Tibial artery (tissue), 4 donors: ENCODE data around the gene WDR7.

Experiments used
- DNase-seq, 2 donors: peaks; one replicate each; pipeline ENCODE4 v3.0.0-alpha.2; 2019
- H3K27ac ChIP-seq, 2 donors: fragments of 200-600 bp; sonication (generic) in 1 of 2; 1 replicate in 1 of 2; 2 replicates in 1 of 2; pipeline ENCODE4 v1.5.1; 2018 to 2019; ENCODE audit warnings: mild to moderate bottlenecking in 1 of 2
- H3K27me3 ChIP-seq, 2 donors: fragments of 200-600 bp; sonication (generic) in 1 of 2; one replicate each; pipeline versions ENCODE4 v1.5.1 to v1.6.0; 2016 to 2019
- H3K36me3 ChIP-seq, 3 donors: fragments of 200-600 bp; sonication (generic) in 2 of 3; one replicate each; pipeline ENCODE4 v1.5.1; 2016 to 2019; ENCODE audit warnings: mild to moderate bottlenecking in 2 of 3
- H3K4me1 ChIP-seq, 4 donors: fragments of 200-600 bp; sonication (generic) in 2 of 4; 1 replicate in 3 of 4; 2 replicates in 1 of 4; pipeline ENCODE4 v1.5.1; 2016 to 2019
- H3K4me3 ChIP-seq, 2 donors: fragments of 200-600 bp; sonication (generic) in 1 of 2; 1 replicate in 1 of 2; 2 replicates in 1 of 2; pipeline ENCODE4 v1.5.1; 2018 to 2019; ENCODE audit warnings: mild to moderate bottlenecking in 2 of 2
- H3K9me3 ChIP-seq, 3 donors: fragments of 200-600 bp; sonication (generic) in 1 of 3; one replicate each; pipeline ENCODE4 v1.5.1; 2016 to 2019
- intact Hi-C: fragments of 100-400 bp; cut with DNase I; formaldehyde crosslinking; loops from one replicate; pipeline ENCODE4 v1.15.0; 2023; ENCODE audit warnings: low total_unique reads
- TF ChIP-seq, protein P1 (sequence below), 2 experiments: fragments of 200-600 bp in 1 of 2; fragments of 450-650 bp in 1 of 2; IDR thresholded peaks; one replicate each; pipeline ENCODE4 v1.5.1; 2017 to 2019; ENCODE audit warnings: antibody characterized with exemption in 2 of 2, mild to moderate bottlenecking in 1 of 2, moderate library complexity in 1 of 2

WDR7 gene

DNA sequence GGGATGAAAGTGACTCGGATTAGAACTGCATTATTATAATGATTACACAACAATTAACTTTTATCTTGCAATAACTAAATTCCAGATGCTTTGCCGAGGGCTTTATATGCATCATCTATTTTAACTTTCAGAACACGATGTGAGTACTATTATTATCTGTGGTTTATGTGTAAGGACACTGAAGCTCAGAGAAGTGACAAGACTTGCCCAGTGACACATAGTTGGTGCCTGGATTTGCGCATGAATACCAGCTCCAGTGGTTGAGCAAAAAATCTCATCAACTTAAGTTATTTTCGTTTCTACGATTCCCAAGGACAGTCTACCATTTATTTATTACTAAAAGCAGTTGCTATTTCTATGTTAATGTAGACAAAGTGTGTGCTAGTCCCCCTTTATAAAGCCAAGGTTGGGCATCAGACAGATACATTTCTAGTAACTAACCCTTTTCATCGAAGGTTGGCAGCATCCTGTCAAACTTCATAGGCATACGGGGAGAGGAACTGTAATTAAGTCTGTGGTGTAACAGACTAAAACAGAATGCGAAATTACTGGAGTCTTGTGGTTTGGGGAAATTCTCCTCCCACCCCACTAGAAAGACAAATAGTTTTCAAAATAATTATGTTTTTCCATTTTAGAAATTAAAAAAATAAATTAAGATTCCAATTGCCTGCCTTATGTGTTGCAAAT is 422.5 kb downstream of the WDR7 start:
- Histone ChIP-seq H3K9me3 (no peaks in the 10 kb centered on the region), H3K27ac (no peak overlapping the region), H3K4me1 (no peaks in the 10 kb centered on the region), H3K4me3 (no peak overlapping the region), H3K36me3 (no peaks in the 10 kb centered on the region), H3K27me3 (peaks cover 0 to 20% of the 10 kb centered on the region in 2 donors)
- TF ChIP-seq, protein P1, sequence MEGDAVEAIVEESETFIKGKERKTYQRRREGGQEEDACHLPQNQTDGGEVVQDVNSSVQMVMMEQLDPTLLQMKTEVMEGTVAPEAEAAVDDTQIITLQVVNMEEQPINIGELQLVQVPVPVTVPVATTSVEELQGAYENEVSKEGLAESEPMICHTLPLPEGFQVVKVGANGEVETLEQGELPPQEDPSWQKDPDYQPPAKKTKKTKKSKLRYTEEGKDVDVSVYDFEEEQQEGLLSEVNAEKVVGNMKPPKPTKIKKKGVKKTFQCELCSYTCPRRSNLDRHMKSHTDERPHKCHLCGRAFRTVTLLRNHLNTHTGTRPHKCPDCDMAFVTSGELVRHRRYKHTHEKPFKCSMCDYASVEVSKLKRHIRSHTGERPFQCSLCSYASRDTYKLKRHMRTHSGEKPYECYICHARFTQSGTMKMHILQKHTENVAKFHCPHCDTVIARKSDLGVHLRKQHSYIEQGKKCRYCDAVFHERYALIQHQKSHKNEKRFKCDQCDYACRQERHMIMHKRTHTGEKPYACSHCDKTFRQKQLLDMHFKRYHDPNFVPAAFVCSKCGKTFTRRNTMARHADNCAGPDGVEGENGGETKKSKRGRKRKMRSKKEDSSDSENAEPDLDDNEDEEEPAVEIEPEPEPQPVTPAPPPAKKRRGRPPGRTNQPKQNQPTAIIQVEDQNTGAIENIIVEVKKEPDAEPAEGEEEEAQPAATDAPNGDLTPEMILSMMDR (IDR thresholded peaks at IDR 0.05), result no peak
- intact Hi-C loops, result no loop called here
- DNase-seq, result no peak

DNA sequence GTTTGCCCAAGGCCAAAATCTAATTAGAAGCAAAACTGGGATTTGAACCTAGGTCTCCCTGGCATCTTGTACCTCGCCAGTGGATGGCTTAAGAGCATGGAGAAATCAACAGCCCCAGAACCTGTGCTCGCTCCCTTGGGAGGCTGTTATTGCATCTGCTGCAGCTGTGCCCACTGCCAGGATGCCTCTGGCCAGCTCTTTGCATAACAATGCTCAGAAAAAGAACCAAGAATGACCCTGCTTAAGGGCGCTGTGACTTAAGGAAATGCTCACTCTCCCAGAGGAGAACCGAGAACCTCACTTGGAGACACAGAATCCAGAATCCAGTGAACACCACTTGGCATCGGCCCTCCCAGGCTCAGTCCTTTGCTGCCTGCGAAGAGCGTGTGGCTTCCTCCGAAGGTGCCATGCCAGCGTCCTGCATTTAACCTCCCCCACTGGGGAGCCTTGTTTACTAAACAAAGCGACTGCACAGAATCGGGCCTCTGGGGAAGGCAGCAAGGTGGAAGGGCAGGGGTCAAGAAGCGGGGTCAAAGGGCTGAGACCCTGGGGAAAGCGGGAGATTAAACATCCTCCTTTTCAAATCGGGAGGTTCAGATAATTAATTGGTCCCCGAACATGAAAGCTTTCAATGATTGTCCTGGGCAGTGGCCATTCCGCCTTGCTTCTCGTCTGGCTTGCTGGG is 424.7 kb downstream of the WDR7 start:
- Histone ChIP-seq H3K4me1 (no peaks in the 10 kb centered on the region), H3K36me3 (no peaks in the 10 kb centered on the region), H3K4me3 (no peak overlapping the region), H3K27ac (no peak overlapping the region), H3K9me3 (no peaks in the 10 kb centered on the region), H3K27me3 (peaks cover 0 to 26% of the 10 kb centered on the region in 2 donors)
- intact Hi-C loops, result no loop called here
- TF ChIP-seq, protein P1 (IDR thresholded peaks at IDR 0.05), result no peak
- DNase-seq, result no peak

DNA sequence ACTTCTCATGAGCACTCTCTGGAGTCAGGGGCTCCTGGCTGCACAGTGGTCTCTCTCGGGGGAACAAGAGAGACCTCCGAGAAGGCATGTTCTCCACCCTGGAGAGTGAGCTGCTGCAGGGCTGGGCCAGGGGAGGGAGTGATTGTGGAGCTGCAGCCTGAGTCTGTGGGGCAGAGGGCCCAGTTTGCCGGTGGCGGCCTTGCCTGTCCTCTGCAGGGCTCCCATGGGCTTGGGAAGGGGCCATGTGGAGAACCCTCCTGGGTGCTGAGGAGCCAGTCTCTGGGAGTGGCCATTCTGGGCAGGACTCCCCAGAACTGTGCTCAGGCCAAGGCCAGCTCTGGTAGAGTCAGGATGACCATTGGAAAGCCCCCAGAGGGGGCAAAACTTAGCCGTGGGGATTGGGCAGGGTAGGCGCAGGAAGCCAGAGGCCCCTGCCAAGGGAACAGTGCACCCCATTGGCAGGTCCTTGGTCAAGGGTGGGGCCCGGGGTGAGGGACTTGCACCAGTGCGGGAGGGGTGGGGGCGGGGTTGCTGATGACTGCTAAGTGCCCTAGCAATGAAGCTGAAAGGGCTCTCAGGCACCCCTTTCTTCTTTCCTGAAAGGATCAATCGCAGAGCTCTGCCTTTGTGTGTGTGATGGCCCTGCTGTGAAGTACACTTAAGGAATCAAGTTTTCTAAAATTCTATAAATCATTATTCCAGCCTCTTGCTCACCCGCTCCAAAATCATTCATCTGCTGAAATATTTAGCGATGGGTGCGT is 426.0 kb downstream of the WDR7 start:
- no peaks in the 10 kb centered on the region for H3K36me3 ChIP-seq
- DNase-seq, result no peak
- intact Hi-C loops, result no loop called here
- peaks cover 0 to 26% of the 10 kb centered on the region in 2 donors for H3K27me3 ChIP-seq
- H3K27ac ChIP-seq, result no peak overlapping the region
- no peaks in the 10 kb centered on the region for H3K9me3 ChIP-seq
- TF ChIP-seq, protein P1 (IDR thresholded peaks at IDR 0.05), result no peak
- H3K4me1 ChIP-seq, result no peaks in the 10 kb centered on the region
- no peak overlapping the region for H3K4me3 ChIP-seq

DNA sequence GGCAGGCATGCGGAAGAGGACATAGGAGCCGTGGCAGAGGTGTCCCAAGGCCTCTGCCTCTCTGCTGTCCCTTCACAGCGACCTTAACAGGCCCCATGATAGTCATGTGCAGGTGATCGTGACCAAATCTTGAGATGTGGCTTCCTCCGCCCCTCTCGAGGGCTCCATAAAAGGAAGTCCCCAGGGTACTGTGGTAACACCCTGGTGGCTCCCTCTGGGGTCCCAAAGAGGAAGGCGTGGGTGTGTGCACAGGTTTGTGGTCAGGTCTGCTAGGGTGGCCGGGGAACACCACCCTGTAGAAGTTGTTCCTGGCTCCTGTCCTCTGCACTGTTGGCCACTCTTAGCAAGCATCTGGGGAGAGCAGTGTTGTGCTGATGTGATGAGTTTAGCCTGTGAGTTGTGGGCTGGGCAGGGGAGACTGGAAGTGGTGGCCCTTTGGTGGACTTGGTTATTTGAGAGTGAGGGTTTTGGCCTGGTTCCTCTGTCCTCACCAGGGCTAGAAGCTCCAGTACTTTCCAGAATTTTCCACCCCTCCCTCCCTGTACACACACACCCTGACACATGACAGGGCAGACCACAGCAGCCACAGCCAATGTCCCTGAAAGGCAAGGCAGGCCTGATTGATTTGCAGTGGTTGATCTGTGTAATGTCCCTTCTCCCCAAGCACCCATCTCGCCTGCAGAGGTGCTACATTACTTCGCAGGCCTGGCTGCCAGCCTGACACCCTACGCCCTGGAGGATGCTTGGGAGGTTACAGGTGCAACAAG is 426.8 kb downstream of the WDR7 start:
- Histone ChIP-seq H3K4me3 (no peak overlapping the region), H3K27me3 (peaks cover 0 to 26% of the 10 kb centered on the region in 2 donors), H3K9me3 (no peaks in the 10 kb centered on the region), H3K27ac (no peak overlapping the region), H3K36me3 (no peaks in the 10 kb centered on the region), H3K4me1 (no peaks in the 10 kb centered on the region)
- DNase-seq, result no peak
- TF ChIP-seq, protein P1 (IDR thresholded peaks at IDR 0.05), result no peak
- intact Hi-C loops, result no loop called here

DNA sequence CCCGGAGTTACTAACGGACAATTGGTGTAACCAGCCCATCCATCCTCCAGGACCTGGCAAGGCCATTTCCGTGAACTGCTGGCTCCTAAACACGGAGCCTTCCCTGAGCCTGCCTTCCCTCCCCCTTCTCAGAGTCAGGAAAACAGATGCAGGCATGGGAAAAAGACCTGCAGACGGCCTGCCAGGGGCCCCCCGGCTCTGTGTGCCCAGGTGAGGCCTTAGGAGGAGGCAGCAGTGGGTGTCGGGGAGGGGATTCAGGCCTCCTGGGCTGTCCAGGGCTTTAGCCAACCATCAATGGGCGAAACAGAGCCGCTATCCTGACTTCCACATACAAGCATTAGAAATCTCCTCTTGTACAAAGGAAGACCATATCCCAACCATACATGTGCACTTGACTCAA is 427.5 kb downstream of the WDR7 start:
- Histone ChIP-seq H3K27me3 (peaks cover 0 to 26% of the 10 kb centered on the region in 2 donors), H3K4me1 (no peaks in the 10 kb centered on the region), H3K27ac (no peak overlapping the region), H3K4me3 (no peak overlapping the region), H3K9me3 (no peaks in the 10 kb centered on the region), H3K36me3 (no peaks in the 10 kb centered on the region)
- intact Hi-C loops, result no loop called here
- TF ChIP-seq, protein P1 (IDR thresholded peaks at IDR 0.05), result no peak
- DNase-seq, result no peak
